ENCODE results near the gene THADA.

Gene THADA

GRCh38 chr2:43223521-43224001 lies 372.3 kb downstream of the THADA start:
- Histone ChIP-seq H3K4me2 (ENCODE audit: low read length) (peak overlapping the region; percentile 97), H4K20me1 (ENCODE audit: insufficient read depth, low read length) (peaks cover 28% of the 10 kb centered on the region), H3K27me3 (ENCODE audit: low read depth, low read length) (no peaks in the 10 kb centered on the region), H3K79me2 (ENCODE audit: low read length) (peaks cover 89% of the 10 kb centered on the region), H3K36me3 (replicated peaks; ENCODE audit: low read depth, low read length) (peaks cover 28% of the 10 kb centered on the region), H3K4me3 (ENCODE audit: low read length) (peak overlapping the region; percentile 16; the same call in 1 of the 2 replicates), H3K27ac (ENCODE audit: low read length) (no peak overlapping the region), H2AFZ (ENCODE audit: low read depth, low read length) (no peak overlapping the region), H3K4me1 (ENCODE audit: low read length) (peaks cover 65% of the 10 kb centered on the region), H3K9me3 (ENCODE audit: insufficient read depth, low read length) (no peaks in the 10 kb centered on the region), H3K9ac (ENCODE audit: low read length) (no peak overlapping the region)
- TF ChIP-seq CTCF (IDR thresholded peaks at IDR 0.05; ENCODE audit: low read depth, low read length) (no peak), EZH2phosphoT487 (IDR thresholded peaks at IDR 0.05; ENCODE audit: low read depth) (no peak)

- TF ChIP-seq CTCF (IDR thresholded peaks at IDR 0.05; ENCODE audit: low read depth, low read length) = no peak
- TF ChIP-seq EZH2phosphoT487 (IDR thresholded peaks at IDR 0.05; ENCODE audit: low read depth) = no peak
- H3K9me3 ChIP-seq (ENCODE audit: insufficient read depth, low read length) = no peaks in the 10 kb centered on the region
- peaks cover 65% of the 10 kb centered on the region for H3K4me1 ChIP-seq (ENCODE audit: low read length)
- H3K27me3 ChIP-seq (ENCODE audit: low read depth, low read length) = no peaks in the 10 kb centered on the region
- H3K9ac ChIP-seq (ENCODE audit: low read length) = no peak overlapping the region
- H3K79me2 ChIP-seq (ENCODE audit: low read length) = peaks cover 80% of the 10 kb centered on the region
- peak overlapping the region; percentile 79 for H3K4me3 ChIP-seq (ENCODE audit: low read length)
- H3K36me3 ChIP-seq (replicated peaks; ENCODE audit: low read depth, low read length) = peaks cover 28% of the 10 kb centered on the region
- peak overlapping the region; percentile 97 for H3K4me2 ChIP-seq (ENCODE audit: low read length)
- H4K20me1 ChIP-seq (ENCODE audit: insufficient read depth, low read length) = peaks cover 28% of the 10 kb centered on the region
- H2AFZ ChIP-seq (ENCODE audit: low read depth, low read length) = no peak overlapping the region
- H3K27ac ChIP-seq (ENCODE audit: low read length) = peak overlapping the region; percentile 92
Measured at GRCh38 chr2:43222475-43223309, 373.1 kb downstream of the THADA start.

GRCh38 chr2:43221763-43222474 lies 373.9 kb downstream of the THADA start:
- Histone ChIP-seq H3K27ac (ENCODE audit: low read length) (peak overlapping the region; percentile 92), H4K20me1 (ENCODE audit: insufficient read depth, low read length) (peaks cover 28% of the 10 kb centered on the region), H3K9me3 (ENCODE audit: insufficient read depth, low read length) (no peaks in the 10 kb centered on the region), H3K4me3 (ENCODE audit: low read length) (peak overlapping the region; percentile 79), H3K4me1 (ENCODE audit: low read length) (peaks cover 69% of the 10 kb centered on the region), H3K9ac (ENCODE audit: low read length) (peak overlapping the region; percentile 85; the same call in 1 of the 2 replicates), H2AFZ (ENCODE audit: low read depth, low read length) (no peak overlapping the region), H3K27me3 (ENCODE audit: low read depth, low read length) (no peaks in the 10 kb centered on the region), H3K4me2 (ENCODE audit: low read length) (peak overlapping the region; percentile 97), H3K79me2 (ENCODE audit: low read length) (peaks cover 72% of the 10 kb centered on the region), H3K36me3 (replicated peaks; ENCODE audit: low read depth, low read length) (peaks cover 28% of the 10 kb centered on the region)
- TF ChIP-seq EZH2phosphoT487 (IDR thresholded peaks at IDR 0.05; ENCODE audit: low read depth) (no peak), CTCF (IDR thresholded peaks at IDR 0.05; ENCODE audit: low read depth, low read length) (no peak)
